GM12878 (cell line): ENCODE data around the gene KERA. TPM values are rescaled to one million over a fixed set of nuclear protein-coding genes. Genes with fewer than 3 reads are reported as not detected.

Experiments
- polyA plus RNA-seq, 11 experiments: library from polyadenylated mRNA; depleted of rRNA in 4 of 11; unstranded in 6 of 11; stranded (reverse) in 5 of 11; fragments of >200 nt; fragmentation: Nextera tagmentation in 4 of 11; fragmentation: Illumina TruSeq in 1 of 11; extraction: Ambion mirVana in 4 of 11; extraction: Trizol in 1 of 11; gene quantifications; 1 replicate in 1 of 11; 2 replicates in 10 of 11; pipeline versions ENCODE4 v1.2.1 to v1.2.3, GENCODE V29; 2011 to 2016; ENCODE audit warnings: inconsistent platforms in 2 of 11, missing spikeins in 2 of 11, low read depth in 1 of 11
- total RNA-seq, 4 experiments: library from RNA; depleted of rRNA in 3 of 4; stranded (reverse); fragments of >200 nt in 3 of 4; fragmentation: Illumina TruSeq in 1 of 4; extraction: Trizol in 1 of 4; gene quantifications; 2 replicates each; pipeline versions ENCODE4 v1.2.1 to v1.2.3, GENCODE V29; 2013 to 2021

The KERA gene
- total and polyA plus RNA-seq, 10 of the 15 experiments (the other 5 are each of a cell fraction or from before 2014, with no cell fraction given): not detected

Other genes with a start within 250 kb of the KERA start
- gene CCER1, start 102.8 kb downstream of the KERA start, total RNA-seq (2014; rRNA removed): not detected in 2 replicates
- gene CCER1, start 102.8 kb downstream of the KERA start, total RNA-seq (2014; rRNA removed; fragmentation: Illumina TruSeq; extraction: Trizol): not detected in 2 replicates
- not detected in 2 replicates for gene CCER1, start 102.8 kb downstream of the KERA start, total RNA-seq (2021)
- not detected in 2 replicates for gene CCER1, start 102.8 kb downstream of the KERA start, polyA plus RNA-seq (2011; rRNA removed)
- 0.01 TPM in 1 of 2 replicates, not detected in the other for gene CCER1, start 102.8 kb downstream of the KERA start, polyA plus RNA-seq (2014; fragmentation: Illumina TruSeq; extraction: Trizol)
- not detected for gene CCER1, start 102.8 kb downstream of the KERA start, polyA plus RNA-seq (2014; fragmentation: Nextera tagmentation; extraction: Ambion mirVana)
- gene CCER1, start 102.8 kb downstream of the KERA start, polyA plus RNA-seq (2014; rRNA removed): not detected in 2 replicates
- gene CCER1, start 102.8 kb downstream of the KERA start, polyA plus RNA-seq (2016; fragmentation: Nextera tagmentation; extraction: Ambion mirVana): not detected
- not detected in 2 replicates for gene EPYC, start 53.1 kb downstream of the KERA start, total RNA-seq (2014; rRNA removed)
- gene EPYC, start 53.1 kb downstream of the KERA start, total RNA-seq (2014; rRNA removed; fragmentation: Illumina TruSeq; extraction: Trizol): not detected in 2 replicates
- not detected in 2 replicates for gene EPYC, start 53.1 kb downstream of the KERA start, total RNA-seq (2021)
- not detected in 2 replicates for gene EPYC, start 53.1 kb downstream of the KERA start, polyA plus RNA-seq (2011; rRNA removed)
- gene EPYC, start 53.1 kb downstream of the KERA start, polyA plus RNA-seq (2014; fragmentation: Illumina TruSeq; extraction: Trizol): not detected in 2 replicates
- gene EPYC, start 53.1 kb downstream of the KERA start, polyA plus RNA-seq (2014; fragmentation: Nextera tagmentation; extraction: Ambion mirVana): not detected
- gene EPYC, start 53.1 kb downstream of the KERA start, polyA plus RNA-seq (2014; rRNA removed): not detected in 2 replicates
- not detected for gene EPYC, start 53.1 kb downstream of the KERA start, polyA plus RNA-seq (2016; fragmentation: Nextera tagmentation; extraction: Ambion mirVana)
- not detected in 2 replicates for gene LUM, start 53.5 kb upstream of the KERA start, total RNA-seq (2014; rRNA removed)
- gene LUM, start 53.5 kb upstream of the KERA start, total RNA-seq (2014; rRNA removed; fragmentation: Illumina TruSeq; extraction: Trizol): not detected in 2 replicates
- 0.31 and 0.37 TPM in 2 replicates for gene LUM, start 53.5 kb upstream of the KERA start, total RNA-seq (2021)
- not detected in 2 replicates for gene LUM, start 53.5 kb upstream of the KERA start, polyA plus RNA-seq (2011; rRNA removed)
- gene LUM, start 53.5 kb upstream of the KERA start, polyA plus RNA-seq (2014; fragmentation: Illumina TruSeq; extraction: Trizol): not detected in 2 replicates
- not detected for gene LUM, start 53.5 kb upstream of the KERA start, polyA plus RNA-seq (2014; fragmentation: Nextera tagmentation; extraction: Ambion mirVana)
- gene LUM, start 53.5 kb upstream of the KERA start, polyA plus RNA-seq (2014; rRNA removed): not detected in 2 replicates
- gene LUM, start 53.5 kb upstream of the KERA start, polyA plus RNA-seq (2016; fragmentation: Nextera tagmentation; extraction: Ambion mirVana): under 1 TPM in 1 of 2 experiments, not detected in 1; 0.09 TPM
- gene DCN, start 124.8 kb upstream of the KERA start, total RNA-seq (2014; rRNA removed): not detected in 2 replicates
- gene DCN, start 124.8 kb upstream of the KERA start, total RNA-seq (2014; rRNA removed; fragmentation: Illumina TruSeq; extraction: Trizol): not detected in 2 replicates
- gene DCN, start 124.8 kb upstream of the KERA start, total RNA-seq (2021): 1.5 and 2.1 TPM in 2 replicates
- not detected in 2 replicates for gene DCN, start 124.8 kb upstream of the KERA start, polyA plus RNA-seq (2011; rRNA removed)
- 0.07 TPM in 1 of 2 replicates, not detected in the other for gene DCN, start 124.8 kb upstream of the KERA start, polyA plus RNA-seq (2014; fragmentation: Illumina TruSeq; extraction: Trizol)
- not detected for gene DCN, start 124.8 kb upstream of the KERA start, polyA plus RNA-seq (2014; fragmentation: Nextera tagmentation; extraction: Ambion mirVana)
- gene DCN, start 124.8 kb upstream of the KERA start, polyA plus RNA-seq (2014; rRNA removed): not detected in 2 replicates
- under 1 TPM; 0.60 to 0.91 TPM for gene DCN, start 124.8 kb upstream of the KERA start, polyA plus RNA-seq (2016; fragmentation: Nextera tagmentation; extraction: Ambion mirVana)